ENCODE results near the gene NAALADL2. TPM values are rescaled to one million over a fixed set of nuclear protein-coding genes. Genes with fewer than 3 reads are reported as not detected.

NAALADL2 gene
- total RNA-seq, 1 experiment from 2014 or later: 1.6 TPM

DNA sequence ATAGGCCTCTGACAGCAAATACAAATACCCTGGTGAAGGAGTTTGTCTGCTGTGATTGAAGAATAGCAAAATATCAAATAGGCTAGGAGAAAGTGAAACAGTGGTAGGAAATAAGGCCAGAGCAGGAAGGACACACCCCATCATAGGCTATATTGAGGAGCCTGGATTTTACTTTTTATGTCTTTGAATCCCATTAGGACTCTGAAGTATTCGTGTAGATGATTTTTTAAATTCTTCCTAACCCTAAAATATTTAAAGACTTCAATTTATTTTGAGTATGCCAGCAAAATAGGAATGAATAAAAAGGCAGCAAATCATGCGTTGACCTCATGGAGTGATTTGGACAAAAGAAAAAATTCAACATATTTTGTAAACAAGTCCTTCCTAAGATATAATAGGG lies 562.8 kb downstream of the NAALADL2 start:
- Histone ChIP-seq H4K8ac (replicated peaks; ENCODE audit: insufficient read length, low read depth, low read length) (no peak overlapping the region), H3K18ac (ENCODE audit: insufficient read length, low read depth, low read length) (no peak overlapping the region), H3K14ac (ENCODE audit: insufficient read depth, low read length) (no peak overlapping the region), H3K23me2 (ENCODE audit: insufficient read length, low read depth, low read length, poor library complexity, severe bottlenecking) (no peaks in the 10 kb centered on the region), H3K27me3 (ENCODE audit: insufficient read depth, low read length) (no peaks in the 10 kb centered on the region), H3K23ac (ENCODE audit: insufficient read length, low read depth, low read length) (no peak overlapping the region), H2BK15ac (ENCODE audit: low read depth, low read length) (no peak overlapping the region), H2AK5ac (ENCODE audit: insufficient read length, low read length) (no peak overlapping the region), H2BK20ac (ENCODE audit: low read depth, low read length, poor library complexity, severe bottlenecking) (no peak overlapping the region), H3K79me1 (ENCODE audit: insufficient read depth, low read depth, low read length, poor library complexity, severe bottlenecking) (no peaks in the 10 kb centered on the region), H4K5ac (ENCODE audit: insufficient read length, low read depth, low read length) (no peak overlapping the region), H3K27ac (ENCODE audit: insufficient read length, low read depth, low read length) (no peak overlapping the region), H3T11ph (ENCODE audit: low read length) (no peak overlapping the region), H2BK5ac (ENCODE audit: insufficient read length, low read length) (no peak overlapping the region), H3K4me1 (ENCODE audit: insufficient read depth, low read length) (no peaks in the 10 kb centered on the region), H4K91ac (ENCODE audit: insufficient read length, low read depth, low read length) (no peak overlapping the region), H2AFZ (ENCODE audit: low read length) (no peak overlapping the region), H2BK12ac (ENCODE audit: insufficient read length, low read depth, low read length) (no peak overlapping the region), H3K4me2 (ENCODE audit: insufficient read depth, insufficient read length, low read length) (no peak overlapping the region), H3K79me2 (ENCODE audit: insufficient read depth, low read length) (no peaks in the 10 kb centered on the region), H3K9me3 (ENCODE audit: control insufficient read depth, low read depth, low read length) (no peaks in the 10 kb centered on the region), H3K56ac (ENCODE audit: insufficient read length, low read depth, low read length) (no peak overlapping the region), H3K4ac (ENCODE audit: low read depth, low read length) (no peak overlapping the region), H3K9ac (ENCODE audit: extremely low read depth, insufficient read length, low read length) (no peak overlapping the region), H2BK120ac (ENCODE audit: low read depth, low read length, poor library complexity, severe bottlenecking) (no peak overlapping the region), H4K20me1 (ENCODE audit: control insufficient read depth, insufficient read depth, insufficient read length) (no peaks in the 10 kb centered on the region)
- TF ChIP-seq, protein P1, sequence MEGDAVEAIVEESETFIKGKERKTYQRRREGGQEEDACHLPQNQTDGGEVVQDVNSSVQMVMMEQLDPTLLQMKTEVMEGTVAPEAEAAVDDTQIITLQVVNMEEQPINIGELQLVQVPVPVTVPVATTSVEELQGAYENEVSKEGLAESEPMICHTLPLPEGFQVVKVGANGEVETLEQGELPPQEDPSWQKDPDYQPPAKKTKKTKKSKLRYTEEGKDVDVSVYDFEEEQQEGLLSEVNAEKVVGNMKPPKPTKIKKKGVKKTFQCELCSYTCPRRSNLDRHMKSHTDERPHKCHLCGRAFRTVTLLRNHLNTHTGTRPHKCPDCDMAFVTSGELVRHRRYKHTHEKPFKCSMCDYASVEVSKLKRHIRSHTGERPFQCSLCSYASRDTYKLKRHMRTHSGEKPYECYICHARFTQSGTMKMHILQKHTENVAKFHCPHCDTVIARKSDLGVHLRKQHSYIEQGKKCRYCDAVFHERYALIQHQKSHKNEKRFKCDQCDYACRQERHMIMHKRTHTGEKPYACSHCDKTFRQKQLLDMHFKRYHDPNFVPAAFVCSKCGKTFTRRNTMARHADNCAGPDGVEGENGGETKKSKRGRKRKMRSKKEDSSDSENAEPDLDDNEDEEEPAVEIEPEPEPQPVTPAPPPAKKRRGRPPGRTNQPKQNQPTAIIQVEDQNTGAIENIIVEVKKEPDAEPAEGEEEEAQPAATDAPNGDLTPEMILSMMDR (conservative IDR thresholded peaks at IDR 0.05): no peak
- no CpG with 5 or more reads among the region's 2 CpGs for WGBS (ENCODE audit: extremely low coverage, insufficient read length, low lambda C conversion rate)
- no peaks in the 10 kb centered on the region; a peak in 1 of 5 replicates for H3K9me3 Mint-ChIP-seq
- no peak overlapping the region for H3K4me3 Mint-ChIP-seq
- DNase-seq: no peak
- H3K4me1 Mint-ChIP-seq: no peaks in the 10 kb centered on the region
- H3K27me3 Mint-ChIP-seq (ENCODE audit: low read depth): no peaks in the 10 kb centered on the region
- H3K36me3 Mint-ChIP-seq (ENCODE audit: insufficient read depth in 1 of 3, low read depth in 3 of 3): peaks cover 0 to 2% (median 0%) of the 10 kb centered on the region in 3 experiments; a peak in 1 of 7 replicates
- no peak overlapping the region for H3K27ac Mint-ChIP-seq

Measured in H9 (cell line).